Measurements from ENCODE around the gene SKIDA1.
"Not testable (repeated sequence)": the region's sequence is repeated elsewhere in the genome, so short reads cannot be mapped to it uniquely, and the experiment has no call there.

Gene SKIDA1

GRCh38 chr10:21525367-21526187 lies at the start of gene SKIDA1:
TSS of gene SKIDA1 (minus strand) at chr10:21525682. CDS start at chr10:21517822, 7,860 bp downstream.
- DNase-seq (ENCODE audit: low spot score) = peak; percentile 63

DNA sequence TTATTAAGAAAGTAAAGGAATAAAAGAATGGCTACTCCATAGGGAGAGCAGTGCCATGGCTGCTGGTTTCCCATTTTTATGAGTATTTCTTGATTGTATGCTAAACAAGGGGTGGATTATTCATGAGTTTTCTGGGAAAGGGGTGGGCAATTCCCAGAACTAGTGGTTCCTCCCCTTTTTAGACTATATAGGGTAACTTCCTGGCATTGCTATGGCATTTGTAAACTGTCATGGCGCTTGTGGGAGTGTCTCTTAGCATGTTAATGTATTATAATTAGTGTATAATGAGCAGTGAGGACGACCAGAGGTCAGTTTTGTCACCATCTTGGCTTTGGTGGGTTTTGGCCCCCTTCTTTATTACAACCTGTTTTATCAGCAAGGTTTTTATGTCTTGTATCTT lies 49.0 kb upstream of the SKIDA1 start:
- not testable (repeated sequence) for DNase-seq (ENCODE audit: low spot score)

- DNase-seq (ENCODE audit: low spot score) = no peak
Observed at GRCh38 chr10:21572578-21572977, 47.1 kb upstream of the SKIDA1 start.

GRCh38 chr10:21570761-21571521 lies 45.5 kb upstream of the SKIDA1 start:
- DNase-seq (ENCODE audit: low spot score) = no peak

DNA sequence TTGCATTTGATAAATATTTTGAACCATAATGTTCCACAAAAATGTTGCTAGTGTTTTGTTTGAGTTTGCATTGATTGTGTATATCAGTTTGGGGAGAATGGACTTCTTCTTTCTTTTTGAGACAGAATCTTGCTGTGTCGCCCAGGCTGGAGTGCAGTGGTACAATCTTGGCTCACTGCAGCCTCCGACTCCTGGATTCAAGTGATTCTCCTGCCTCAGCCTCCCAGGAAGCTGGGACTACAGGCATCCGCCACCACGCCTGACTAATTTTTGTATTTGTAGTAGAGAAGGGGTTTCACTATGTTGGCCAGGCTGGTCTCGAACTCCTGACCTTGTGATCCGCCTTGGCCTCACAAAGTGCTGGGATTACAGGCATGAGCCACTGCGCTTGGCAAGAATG lies 33.5 kb upstream of the SKIDA1 start:
- DNase-seq (ENCODE audit: low spot score) = not testable (repeated sequence)

DNA sequence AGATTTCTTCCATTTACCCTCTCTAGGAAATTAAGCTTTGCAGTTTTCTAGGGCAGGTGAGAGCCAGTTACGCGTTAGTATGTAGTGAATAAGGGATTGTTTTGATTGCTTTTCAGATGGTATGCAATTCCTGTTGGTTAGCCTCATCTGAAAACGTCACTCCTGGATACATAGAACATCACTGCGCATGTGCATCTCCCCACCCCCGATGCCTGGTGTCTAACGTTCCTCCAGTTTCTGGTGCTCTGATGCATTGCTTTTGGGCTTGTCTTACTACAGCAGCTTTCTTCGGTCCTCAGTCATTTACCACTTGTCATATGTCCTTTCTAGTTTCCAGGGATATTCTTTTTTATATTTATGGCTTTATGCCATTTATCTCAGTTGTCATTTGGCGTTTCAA lies 31.0 kb upstream of the SKIDA1 start:
- DNase-seq (ENCODE audit: low spot score) = no peak

GRCh38 chr10:21552638-21553037 lies 27.2 kb upstream of the SKIDA1 start:
- no peak for DNase-seq (ENCODE audit: low spot score)

DNA sequence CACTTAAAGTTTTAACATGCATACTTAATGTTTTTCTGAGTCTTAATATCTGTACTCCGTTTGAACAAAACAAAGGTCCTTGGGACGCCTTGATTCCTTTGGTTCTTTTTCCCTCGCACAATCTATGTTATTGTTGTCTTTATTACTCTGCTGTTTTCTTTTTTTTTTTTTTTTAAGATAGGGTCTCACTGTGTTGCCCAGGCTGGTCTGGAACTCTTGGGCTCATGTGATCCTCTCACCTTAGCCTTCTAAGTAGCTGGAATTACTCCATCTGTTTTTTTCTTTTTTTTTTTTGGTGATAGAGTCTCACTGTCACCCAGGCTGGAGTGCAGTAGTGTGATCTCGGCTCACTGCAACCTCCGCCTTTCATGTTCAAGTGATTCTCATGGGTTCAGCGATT lies 21.8 kb upstream of the SKIDA1 start:
- DNase-seq (ENCODE audit: low spot score) = no peak

- not testable (repeated sequence) for DNase-seq (ENCODE audit: low spot score)
Observed at GRCh38 chr10:21540701-21541100, 15.2 kb upstream of the SKIDA1 start.

DNA sequence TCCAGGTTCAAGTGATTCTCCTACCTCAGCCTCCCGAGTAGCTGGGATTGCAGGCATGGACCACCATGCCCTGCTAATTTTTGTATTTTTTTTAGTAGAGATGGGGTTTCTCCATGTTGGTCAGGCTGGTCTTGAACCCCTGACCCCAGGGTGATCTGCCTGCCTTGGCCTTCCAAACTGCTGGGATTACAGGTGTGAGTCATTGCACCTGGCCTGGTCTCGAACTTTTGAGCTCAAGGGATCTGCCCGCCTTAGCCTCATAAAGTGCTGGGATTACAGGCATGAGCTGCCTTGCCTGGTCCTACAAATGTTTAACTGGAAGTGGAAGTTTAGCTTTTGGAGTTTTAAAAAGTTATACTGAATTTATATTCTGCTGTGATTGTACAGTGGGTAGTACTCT lies 11.4 kb upstream of the SKIDA1 start:
- DNase-seq (ENCODE audit: low spot score) = no peak

GRCh38 chr10:21535976-21536375 lies 10.5 kb upstream of the SKIDA1 start:
- not testable (repeated sequence) for DNase-seq (ENCODE audit: low spot score)

- no peak for DNase-seq (ENCODE audit: low spot score)
Observed at GRCh38 chr10:21535494-21535965, 10.0 kb upstream of the SKIDA1 start.

DNA sequence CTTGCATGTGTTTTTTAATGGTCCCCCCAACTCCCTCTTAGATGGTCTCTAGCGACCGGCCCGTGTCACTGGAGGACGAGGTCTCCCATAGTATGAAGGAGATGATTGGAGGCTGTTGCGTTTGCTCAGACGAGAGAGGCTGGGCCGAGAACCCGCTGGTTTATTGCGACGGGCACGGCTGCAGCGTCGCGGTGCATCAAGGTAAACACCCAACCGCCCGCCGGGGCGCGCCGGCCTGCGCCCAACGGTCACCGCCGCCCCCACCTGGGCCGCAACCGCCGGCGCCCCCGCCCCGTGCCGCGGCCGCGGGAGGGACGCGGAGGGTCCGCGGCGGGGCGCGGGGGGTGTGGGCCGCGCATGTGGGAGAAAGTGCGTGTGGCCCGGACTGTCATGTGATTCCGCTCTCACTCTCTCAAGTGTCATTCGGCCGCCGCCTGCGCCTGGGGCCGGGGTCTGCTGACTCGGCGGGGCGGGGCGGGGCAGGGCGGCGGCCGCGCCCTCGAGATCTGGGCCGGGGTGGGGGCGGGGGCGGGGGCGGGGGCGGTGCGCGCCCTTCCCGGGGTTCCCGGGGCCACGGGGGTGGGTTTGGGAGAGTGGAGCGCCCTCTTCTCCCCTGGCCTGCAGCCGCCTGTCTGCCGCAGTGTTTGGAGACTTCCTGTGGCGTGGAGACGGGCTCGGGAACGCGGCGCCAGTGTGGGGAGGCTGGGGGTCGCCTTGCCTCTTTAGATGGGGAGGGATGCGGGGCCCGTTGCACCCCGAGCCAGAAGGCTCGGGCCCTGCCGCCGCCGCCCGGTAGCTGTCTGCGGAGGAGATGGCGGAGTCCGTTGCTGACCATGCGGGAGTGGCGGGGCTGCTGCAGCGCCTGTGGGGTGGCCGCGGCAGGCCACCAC lies 9.4 kb upstream of the SKIDA1 start:
- peak; percentile 58 for DNase-seq (ENCODE audit: low spot score)

GRCh38 chr10:21534280-21534586 lies 8.8 kb upstream of the SKIDA1 start:
- no peak for DNase-seq (ENCODE audit: low spot score)

DNA sequence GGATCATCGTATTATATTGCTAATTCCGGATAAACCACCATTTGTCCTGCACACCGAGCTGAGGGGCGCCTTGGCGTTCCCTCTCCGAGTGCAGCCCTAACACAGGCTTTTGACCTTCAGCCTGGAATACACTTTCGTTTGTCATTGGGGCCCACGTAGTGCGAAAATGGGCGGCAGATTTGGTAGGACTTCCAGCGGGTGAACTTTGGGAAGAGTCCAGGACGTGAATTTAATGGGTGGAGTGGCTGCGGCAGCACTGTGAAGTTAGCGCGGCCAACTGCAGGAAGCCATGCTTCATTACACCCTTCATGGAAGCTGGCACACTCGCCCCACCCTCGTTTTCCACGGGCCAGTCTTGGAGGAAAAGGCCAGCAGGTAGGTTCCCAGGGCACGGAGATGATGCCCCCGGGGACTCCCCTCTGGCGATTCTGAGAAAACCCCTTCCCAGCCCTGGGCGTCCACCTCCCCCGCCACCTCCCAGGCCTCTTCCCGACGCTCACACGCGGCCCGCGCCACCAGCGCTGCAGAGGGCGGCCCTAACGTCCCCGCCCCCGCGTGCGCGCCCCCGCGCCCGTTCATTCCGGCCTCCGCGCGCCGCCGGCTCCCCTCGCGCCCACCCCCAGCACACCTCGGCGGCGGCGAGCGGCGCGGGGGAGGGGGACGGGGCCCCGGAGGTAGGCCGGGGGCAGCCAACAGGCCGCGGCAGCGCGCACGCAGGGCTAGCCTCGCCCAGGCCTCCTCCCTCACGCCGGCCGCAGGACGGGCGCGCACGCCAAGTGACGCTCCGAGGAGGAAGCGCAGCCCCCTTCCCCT lies 8.2 kb upstream of the SKIDA1 start, which contains the start of gene MLLT10:
Gene MLLT10 (plus strand): TSS at position 766 of the 813 bp plus-strand sequence. CDS start 413 bp downstream, outside the sequence.
- peak; percentile 75 for DNase-seq (ENCODE audit: low spot score)

GRCh38 chr10:21532694-21533466 lies 7.4 kb upstream of the SKIDA1 start:
- DNase-seq (ENCODE audit: low spot score) = no peak

GRCh38 chr10:21531164-21531563 lies 5.7 kb upstream of the SKIDA1 start:
- DNase-seq (ENCODE audit: low spot score) = no peak

GRCh38 chr10:21530641-21531040 lies 5.2 kb upstream of the SKIDA1 start:
- no peak for DNase-seq (ENCODE audit: low spot score)

- DNase-seq (ENCODE audit: low spot score) = no peak
Observed at GRCh38 chr10:21530168-21530567, 4.7 kb upstream of the SKIDA1 start.

All from hematopoietic multipotent progenitor cell treated with erythropoietin and hydrocortisone succinate and interleukin-3 and kit ligand, for 15 days (in vitro differentiated cells).